Measurements from ENCODE around the gene DNER.
"Not testable (repeated sequence)": the region's sequence is repeated elsewhere in the genome, so short reads cannot be mapped to it uniquely, and the experiment has no call there.

Gene DNER

DNA sequence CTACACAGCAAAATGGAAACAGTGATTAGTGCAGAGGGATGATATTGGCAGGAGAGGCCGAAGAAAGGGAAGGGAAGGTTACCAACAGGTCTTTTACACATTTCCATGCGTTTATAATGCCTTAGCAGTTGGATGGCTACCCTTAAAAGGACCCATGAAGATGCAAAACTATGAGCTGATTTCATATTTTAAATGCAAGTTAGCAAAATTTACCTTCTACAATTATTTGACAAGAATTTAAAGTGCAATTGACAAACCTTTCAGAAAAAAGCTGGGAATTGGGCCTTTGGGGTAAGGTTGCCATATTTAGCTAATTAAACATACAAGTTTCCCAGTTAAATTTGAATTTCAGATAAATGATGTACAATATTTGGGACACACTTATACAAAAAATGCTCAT is 13.3 kb downstream of the DNER start:
- no peak for DNase-seq (ENCODE audit: extremely low read depth, low read depth)
- no peak for TF ChIP-seq CTCF (IDR thresholded peaks at IDR 0.05; ENCODE audit: low read depth, low read length)

DNA sequence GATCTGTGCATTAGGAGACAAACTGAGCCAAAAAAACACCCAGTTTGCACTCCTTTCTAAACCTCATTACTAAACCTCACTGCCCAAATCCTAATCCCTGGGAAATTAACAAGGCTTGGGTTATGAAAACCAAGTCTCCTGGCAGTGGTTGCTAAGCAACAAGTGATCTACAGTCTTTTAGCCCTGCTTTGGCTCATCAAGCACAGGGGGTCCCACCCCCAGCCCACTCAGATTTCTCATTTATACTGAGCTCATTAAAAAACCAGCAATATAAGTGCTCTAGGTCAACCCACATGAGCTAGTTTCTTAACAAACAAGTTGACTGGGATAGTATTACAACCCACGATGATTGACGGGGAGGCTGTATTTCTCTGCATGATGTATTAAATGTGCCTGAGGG is 18.4 kb downstream of the DNER start:
- DNase-seq (ENCODE audit: extremely low read depth, low read depth): no peak
- TF ChIP-seq CTCF (IDR thresholded peaks at IDR 0.05; ENCODE audit: low read depth, low read length): no peak

DNA sequence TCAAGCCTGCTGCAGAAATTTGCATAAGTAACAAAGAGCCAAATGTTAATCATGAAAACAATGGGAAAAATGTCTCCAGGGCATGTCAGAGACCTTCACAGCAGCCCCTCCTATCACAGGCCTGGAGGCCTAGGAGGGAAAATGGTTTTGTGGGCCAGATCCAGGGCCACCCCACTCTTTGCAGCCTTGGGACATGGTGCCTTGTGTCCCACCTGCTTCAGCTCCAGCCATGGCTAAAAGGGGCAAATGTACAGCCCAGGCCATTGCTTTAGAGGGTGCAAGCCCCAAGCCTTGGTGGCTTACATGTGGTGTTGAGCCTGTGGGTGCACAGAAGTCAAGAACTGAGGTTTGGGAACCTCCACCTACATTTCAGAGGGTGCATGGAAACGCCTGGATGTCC is 20.5 kb downstream of the DNER start:
- DNase-seq (ENCODE audit: extremely low read depth, low read depth): not testable (repeated sequence)

- no peak for DNase-seq (ENCODE audit: extremely low read depth, low read depth)
- TF ChIP-seq CTCF (IDR thresholded peaks at IDR 0.05; ENCODE audit: low read depth, low read length): no peak
Measured at GRCh38 chr2:229691631-229692030, 22.7 kb downstream of the DNER start.

DNA sequence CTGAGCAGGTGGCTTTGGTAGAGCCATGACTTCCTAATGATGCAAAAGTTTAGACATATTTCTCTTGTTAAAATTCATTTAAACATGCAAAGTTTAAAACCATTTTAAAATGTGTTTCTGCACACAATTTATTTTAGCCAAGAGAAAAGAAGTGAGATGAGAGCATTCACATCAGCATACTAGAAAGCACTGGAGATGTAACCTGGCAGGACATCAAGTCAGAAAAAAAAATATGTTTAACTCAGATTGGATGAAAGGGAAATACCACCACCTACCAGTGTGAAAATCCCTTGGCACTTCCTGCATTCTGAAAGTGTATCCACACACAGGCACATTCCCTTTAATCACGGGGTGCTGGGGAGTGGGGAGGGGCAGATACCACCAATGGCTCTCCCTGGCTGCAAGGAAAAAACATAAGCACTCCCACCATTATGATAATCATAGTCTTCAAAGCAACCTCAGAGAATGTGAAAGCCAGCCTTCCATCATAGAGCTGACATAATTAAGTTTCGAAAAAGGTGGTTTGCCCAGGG is 25.0 kb downstream of the DNER start:
- DNase-seq (ENCODE audit: extremely low read depth, low read depth): no peak
- TF ChIP-seq CTCF (IDR thresholded peaks at IDR 0.05; ENCODE audit: low read depth, low read length): no peak

DNA sequence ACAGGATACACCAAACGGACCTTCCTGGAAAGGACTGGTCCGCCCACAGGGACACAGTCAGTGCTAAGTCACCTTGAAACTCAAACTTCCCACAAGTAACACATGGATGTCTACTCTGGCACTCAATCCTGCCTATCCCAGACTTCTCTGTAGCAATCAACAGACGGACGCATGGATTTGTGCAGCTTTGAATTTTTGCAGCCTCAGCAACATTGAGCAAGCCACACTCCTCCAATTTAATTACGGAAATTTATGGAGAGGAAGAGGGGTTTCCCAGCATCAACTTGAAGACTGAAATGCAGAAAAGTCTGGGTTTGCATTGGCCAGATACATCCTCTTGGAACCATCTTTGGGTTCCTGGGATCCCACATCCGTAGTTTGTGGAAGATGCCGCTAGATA is 26.2 kb downstream of the DNER start:
- no peak for DNase-seq (ENCODE audit: extremely low read depth, low read depth)
- no peak for TF ChIP-seq CTCF (IDR thresholded peaks at IDR 0.05; ENCODE audit: low read depth, low read length)

DNA sequence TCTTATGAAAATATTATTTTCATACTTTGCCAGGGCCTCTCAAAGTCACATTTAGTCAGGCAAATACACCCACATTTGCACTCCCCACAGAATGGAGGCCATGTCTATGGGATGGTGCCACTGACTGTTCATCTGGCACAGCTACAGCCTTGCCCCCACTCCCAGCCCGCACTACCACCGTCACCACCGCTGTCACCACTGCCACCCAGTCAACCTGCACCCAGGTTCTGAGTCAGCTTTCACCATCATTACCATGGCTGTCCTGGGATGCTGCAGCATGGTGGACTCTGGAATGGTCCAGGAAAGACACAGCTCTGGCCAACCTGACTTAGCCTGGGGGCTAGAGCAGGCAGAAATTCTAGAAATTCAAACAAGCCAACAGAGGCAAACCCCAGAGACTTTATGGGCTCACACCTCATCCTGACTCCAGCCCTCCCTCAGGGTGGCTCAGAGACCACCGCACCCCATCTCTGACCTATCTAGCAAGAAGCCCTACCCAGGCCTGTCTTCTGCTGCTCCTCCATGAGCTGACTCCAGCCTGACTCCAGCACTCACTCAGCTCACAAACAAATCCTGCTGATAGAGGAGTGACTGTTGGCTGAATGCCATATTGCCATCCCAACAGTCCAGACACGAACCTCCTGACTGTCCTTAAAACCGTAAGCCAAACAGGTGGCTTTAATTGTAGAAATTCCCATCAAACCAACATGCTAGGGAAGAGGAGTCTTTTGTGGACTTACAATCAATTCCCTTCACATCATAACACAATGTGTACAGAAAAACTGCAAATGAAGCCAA is 28.0 kb downstream of the DNER start:
- TF ChIP-seq CTCF (IDR thresholded peaks at IDR 0.05; ENCODE audit: low read depth, low read length): no peak
- no peak for DNase-seq (ENCODE audit: extremely low read depth, low read depth)
